Esophagus squamous epithelium (tissue), 5 donors: ENCODE results near the gene RTP5. TPM values are rescaled to one million over a fixed set of nuclear protein-coding genes. Genes with fewer than 3 reads are reported as not detected.

Experiments used
- DNase-seq: peaks from one replicate; lab custom pipeline; 2025; lab: John Stamatoyannopoulos, UW
- H3K27ac ChIP-seq, 4 donors: fragments of 200-600 bp; sonication (generic); one replicate each; pipeline ENCODE4 v1.5.1; 2016 to 2019; ENCODE audit warnings: mild to moderate bottlenecking in 1 of 4
- H3K27me3 ChIP-seq, 4 donors: fragments of 200-600 bp; sonication (generic); 1 replicate in 3 of 4; 2 replicates in 1 of 4; pipeline versions ENCODE4 v1.5.1 to v1.6.0; 2017 to 2021; ENCODE audit warnings: antibody characterized with exemption in 1 of 4
- H3K36me3 ChIP-seq, 3 donors: fragments of 200-600 bp; sonication (generic); one replicate each; pipeline ENCODE4 v1.5.1; 2016 to 2019
- H3K4me1 ChIP-seq, 3 donors: fragments of 200-600 bp; sonication (generic); one replicate each; pipeline ENCODE4 v1.5.1; 2017 to 2019
- H3K4me3 ChIP-seq, 4 donors: fragments of 200-600 bp; sonication (generic); 1 replicate in 3 of 4; 2 replicates in 1 of 4; pipeline ENCODE4 v1.5.1; 2016 to 2019; ENCODE audit warnings: mild to moderate bottlenecking in 2 of 4, moderate library complexity in 1 of 4
- H3K9me3 ChIP-seq, 3 donors: fragments of 200-600 bp; sonication (generic); one replicate each; pipeline ENCODE4 v1.5.1; 2016 to 2019
- CTCF ChIP-seq, 6 experiments: fragments of 450-650 bp in 4 of 6; fragments of 200-600 bp in 2 of 6; sonication (generic) in 2 of 6; IDR thresholded peaks; one replicate each; pipeline ENCODE4 v1.5.1; 2016 to 2019; ENCODE audit warnings: antibody characterized with exemption in 6 of 6, mild to moderate bottlenecking in 4 of 6, moderate library complexity in 4 of 6
- POLR2A ChIP-seq, 4 donors: fragments of 450-650 bp; IDR thresholded peaks; one replicate each; pipeline ENCODE4 v1.6.1; 2017; ENCODE audit warnings: antibody characterized with exemption in 4 of 4, mild to moderate bottlenecking in 4 of 4, moderate library complexity in 3 of 4
- WGBS, 2 donors: methylation state at CpG; one replicate each; pipeline ENCODE4 v1.1.5; 2018; 5-methylcytosine and 5-hydroxymethylcytosine counted together
- intact Hi-C: fragments of 100-400 bp; cut with DNase I; formaldehyde crosslinking; loops from one replicate; pipeline ENCODE4 v1.15.0; 2022
- total RNA-seq, 4 donors: library from RNA; depleted of rRNA; stranded (reverse); fragments of >200 nt; gene quantifications; one replicate each; pipeline ENCODE4 v1.1.0, GENCODE V29; 2016
- donor health status: DM: yes; HTN: yes; CAD: no.

The RTP5 gene
- total RNA-seq, 4 donors from 2014 or later: 0.12 to 0.19 TPM; not detected in 2

GRCh38 chr2:241891988-241892298, 22.4 kb downstream of the RTP5 start:
- WGBS, 2 donors: 62 to 65% methylated on average over 3 of the region's 3 CpGs
- H3K27ac ChIP-seq: peak overlapping the region; percentile 35 to 78 (median 64)
- TF ChIP-seq CTCF (IDR thresholded peaks at IDR 0.05): no peak
- TF ChIP-seq POLR2A (IDR thresholded peaks at IDR 0.05): no peak
- H3K4me3 ChIP-seq: no peak overlapping the region
- H3K36me3 ChIP-seq: no peaks in the 10 kb centered on the region
- no peak for DNase-seq
- intact Hi-C loops: no loop called here
- peaks cover 36 to 58% (median 36%) of the 10 kb centered on the region in 3 donors for H3K4me1 ChIP-seq
- no peaks in the 10 kb centered on the region for H3K9me3 ChIP-seq
- no peaks in the 10 kb centered on the region for H3K27me3 ChIP-seq

- intact Hi-C loops: no loop called here
- DNase-seq: no peak
- H3K4me1 ChIP-seq: peaks cover 36 to 58% (median 36%) of the 10 kb centered on the region in 3 donors
- peak overlapping the region; percentile 35 to 78 (median 64) for H3K27ac ChIP-seq
- WGBS, 2 donors: 48 to 70% methylated on average over 8 to 15 of the region's 22 CpGs
- H3K4me3 ChIP-seq: no peak overlapping the region
- no peaks in the 10 kb centered on the region for H3K36me3 ChIP-seq
- TF ChIP-seq CTCF (IDR thresholded peaks at IDR 0.05) (no peak), POLR2A (IDR thresholded peaks at IDR 0.05) (no peak)
- no peaks in the 10 kb centered on the region for H3K27me3 ChIP-seq
- no peaks in the 10 kb centered on the region for H3K9me3 ChIP-seq
These were observed 23.0 kb downstream of the RTP5 start for GRCh38 chr2:241892299-241893137.

- DNase-seq: no peak
These were observed 23.7 kb downstream of the RTP5 start for GRCh38 chr2:241893265-241893664.

GRCh38 chr2:241894056-241894641, 24.6 kb downstream of the RTP5 start:
- Histone ChIP-seq H3K9me3 (no peaks in the 10 kb centered on the region), H3K4me1 (peaks cover 39 to 68% (median 40%) of the 10 kb centered on the region in 3 donors), H3K36me3 (no peaks in the 10 kb centered on the region), H3K4me3 (no peak overlapping the region), H3K27me3 (no peaks in the 10 kb centered on the region), H3K27ac (peak overlapping the region in 3 of 4 donors; percentile 14 to 82 (median 75))
- TF ChIP-seq POLR2A (IDR thresholded peaks at IDR 0.05) (no peak), CTCF (IDR thresholded peaks at IDR 0.05) (no peak)
- WGBS, 2 donors: 70 to 92% methylated on average over 4 to 9 of the region's 23 CpGs
- no peak for DNase-seq
- intact Hi-C loops: no loop called here

More at GRCh38 chr2:241893265-241893664, 23.7 kb downstream of the RTP5 start:
- intact Hi-C loops: no loop called here
- no peak for TF ChIP-seq POLR2A (IDR thresholded peaks at IDR 0.05)
- TF ChIP-seq CTCF (IDR thresholded peaks at IDR 0.05): no peak
- no peak overlapping the region for H3K4me3 ChIP-seq
- H3K9me3 ChIP-seq: no peaks in the 10 kb centered on the region
- H3K36me3 ChIP-seq: no peaks in the 10 kb centered on the region
- no peak overlapping the region for H3K27ac ChIP-seq
- 79 to 96% methylated on average over 7 to 10 of the region's 16 CpGs for WGBS, 2 donors
- no peaks in the 10 kb centered on the region for H3K27me3 ChIP-seq
- H3K4me1 ChIP-seq: peaks cover 36 to 60% (median 36%) of the 10 kb centered on the region in 3 donors
